DOHH2 (cell line): Measurements from ENCODE around the gene CEP135.

Source experiments
- CTCF ChIP-seq: fragments of 200-600 bp; sonication (generic); IDR thresholded peaks from one replicate; pipeline ENCODE4 v1.5.1; 2014; ENCODE audit warnings: antibody characterized with exemption, mild to moderate bottlenecking, low read depth, low read length; ENCODE audit not compliant: poor library complexity, severe bottlenecking
- EZH2phosphoT487 ChIP-seq: fragments of 200-600 bp; sonication (generic); IDR thresholded peaks from 2 replicates; pipeline ENCODE4 v1.6.1; 2017; ENCODE audit warnings: borderline replicate concordance, mild to moderate bottlenecking, antibody characterized with exemption, low read length, moderate library complexity, mixed read lengths

GRCh38 chr4:55965585-55965984, 16.8 kb downstream of the CEP135 start:
- TF ChIP-seq CTCF (no peak), EZH2phosphoT487 (no peak)
